Retinal pigment epithelial cell (primary cell): ENCODE measurements around the gene TOLLIP.
"Not testable (repeated sequence)": the region's sequence is repeated elsewhere in the genome, so short reads cannot be mapped to it uniquely, and the experiment has no call there.

Source experiments
- DNase-seq: peaks from one replicate; pipeline ENCODE4 v3.0.0-alpha.2; 2010; ENCODE audit warnings: low read depth
- H3K4me3 ChIP-seq: 2 replicates; pipeline ENCODE4 v1.5.1; 2011; ENCODE audit warnings: mild to moderate bottlenecking, low read length, control low read depth, moderate library complexity
- CTCF ChIP-seq: conservative IDR thresholded peaks from 2 replicates; pipeline ENCODE4 v1.5.1; 2011; ENCODE audit warnings: low read depth, low read length, control low read depth, inconsistent platforms

TOLLIP gene

GRCh38 chr11:1352696-1353382, 43.4 kb upstream of the TOLLIP start:
- no peak for DNase-seq
- no peak for TF ChIP-seq CTCF
- no peak overlapping the region for H3K4me3 ChIP-seq

GRCh38 chr11:1351278-1351937, 42.0 kb upstream of the TOLLIP start:
- no peak overlapping the region for H3K4me3 ChIP-seq
- no peak for TF ChIP-seq CTCF
- DNase-seq = no peak

- no peak overlapping the region for H3K4me3 ChIP-seq
- no peak for TF ChIP-seq CTCF
- no peak for DNase-seq
Observed at GRCh38 chr11:1350086-1350725, 40.8 kb upstream of the TOLLIP start.

- no peak for DNase-seq
- H3K4me3 ChIP-seq = no peak overlapping the region
- TF ChIP-seq CTCF = no peak
Observed at GRCh38 chr11:1349327-1350041, 40.1 kb upstream of the TOLLIP start.

GRCh38 chr11:1348796-1349326, 39.4 kb upstream of the TOLLIP start:
- H3K4me3 ChIP-seq = no peak overlapping the region
- no peak for DNase-seq
- no peak for TF ChIP-seq CTCF

DNA sequence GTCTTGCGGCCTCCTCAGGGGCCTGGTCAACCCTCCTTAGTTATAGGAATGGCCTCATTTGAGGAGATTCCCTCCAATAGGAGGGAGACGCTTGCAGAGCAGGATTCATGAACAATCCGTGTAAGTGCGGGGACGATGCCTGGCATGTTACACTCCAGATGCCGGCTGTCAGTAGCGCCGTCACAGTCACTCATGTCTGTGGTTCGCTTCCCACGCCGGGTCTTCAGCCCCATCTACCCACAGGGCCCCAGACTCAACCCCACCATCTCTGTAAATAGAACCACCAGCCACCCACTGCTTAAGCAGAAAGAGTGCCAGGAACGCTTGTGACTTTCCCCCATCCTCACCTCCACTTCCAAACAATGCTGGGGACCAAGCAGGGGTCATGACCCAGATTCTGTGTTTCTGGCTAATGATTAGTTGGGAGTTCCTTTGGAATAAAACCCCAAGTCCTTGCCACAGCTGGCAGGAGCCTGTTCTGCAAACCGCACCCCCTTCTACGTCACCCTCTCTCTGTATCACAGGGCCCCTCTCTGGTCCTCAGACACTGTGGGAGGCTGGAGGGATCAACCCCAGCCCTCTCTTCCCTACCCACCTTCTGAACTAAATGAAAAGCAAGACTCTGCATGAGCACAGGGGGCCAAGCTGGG, 38.8 kb upstream of the TOLLIP start:
- DNase-seq = no peak
- TF ChIP-seq CTCF = no peak
- no peak overlapping the region for H3K4me3 ChIP-seq

GRCh38 chr11:1347411-1347999, 38.1 kb upstream of the TOLLIP start:
- DNase-seq, H3K4me3 ChIP-seq: not testable (repeated sequence)
